GM12873 (cell line): Measurements from ENCODE around the gene RASA3.

Source experiments
- CTCF ChIP-seq: IDR thresholded peaks from 2 replicates; pipeline ENCODE4 v1.5.1; 2012; ENCODE audit warnings: low read depth, mild to moderate bottlenecking, moderate library complexity, low read length, control low read depth; ENCODE audit not compliant: insufficient read depth; ENCODE audit errors: missing control alignments

The RASA3 gene

GRCh38 chr13:114142640-114143490, 10.4 kb upstream of the RASA3 start:
- TF ChIP-seq CTCF: no peak

- no peak for TF ChIP-seq CTCF
Measured at GRCh38 chr13:114142137-114142550, 9.7 kb upstream of the RASA3 start.

GRCh38 chr13:114141261-114141996, 9.0 kb upstream of the RASA3 start:
- no peak for TF ChIP-seq CTCF

GRCh38 chr13:114140906-114141250, 8.5 kb upstream of the RASA3 start:
- no peak for TF ChIP-seq CTCF

GRCh38 chr13:114140131-114140905, 7.9 kb upstream of the RASA3 start:
- TF ChIP-seq CTCF: no peak

GRCh38 chr13:114136576-114136975, 4.2 kb upstream of the RASA3 start:
- no peak for TF ChIP-seq CTCF

- TF ChIP-seq CTCF: peak; percentile 13
Measured at GRCh38 chr13:114135731-114136171, 3.3 kb upstream of the RASA3 start.
